ENCODE data around the gene M1AP.

Gene M1AP

GRCh38 chr2:74516650-74517049 lies 131.5 kb downstream of the M1AP start:
- no peak for DNase-seq

GRCh38 chr2:74515981-74516633 lies 132.0 kb downstream of the M1AP start:
- DNase-seq = no peak

GRCh38 chr2:74515271-74515980 lies 132.7 kb downstream of the M1AP start:
- no peak for DNase-seq

GRCh38 chr2:74514368-74515270 lies 133.5 kb downstream of the M1AP start, which contains the start of gene TLX2:
TSS of gene TLX2 (plus strand) at chr2:74514450. CDS start at chr2:74514807, 357 bp downstream.
- no peak for DNase-seq

GRCh38 chr2:74513605-74514367 lies 134.3 kb downstream of the M1AP start:
- no peak for DNase-seq

GRCh38 chr2:74512744-74513604 lies 135.2 kb downstream of the M1AP start:
- no peak for DNase-seq

GRCh38 chr2:74511104-74511989 lies 136.8 kb downstream of the M1AP start:
- DNase-seq = no peak

GRCh38 chr2:74510272-74510671 lies 137.9 kb downstream of the M1AP start:
- no peak for DNase-seq

- peak; percentile 48 for DNase-seq
Measured at GRCh38 chr2:74507926-74508520, 140.1 kb downstream of the M1AP start.
